Fibroblast of villous mesenchyme (primary cell): ENCODE data around the gene ABTB1. TPM values are rescaled to one million over a fixed set of nuclear protein-coding genes. Genes with fewer than 3 reads are reported as not detected.

Experiments
- DNase-seq: peaks from one replicate; pipeline ENCODE4 v3.0.0-alpha.2; 2010; ENCODE audit warnings: low read depth
- H3K4me3 ChIP-seq: 2 replicates; pipeline ENCODE4 v1.5.1; 2011; ENCODE audit warnings: low read depth, mild to moderate bottlenecking, low read length
- total RNA-seq: library from RNA; depleted of rRNA; stranded (reverse); fragments of >200 nt; gene quantifications from 2 replicates; pipeline ENCODE4 v1.2.3, GENCODE V29; 2012
- TF ChIP-seq, protein P1 (sequence below): IDR thresholded peaks from 2 replicates; pipeline ENCODE4 v1.5.1; 2012; ENCODE audit warnings: low read depth, mild to moderate bottlenecking, low read length; ENCODE audit not compliant: insufficient read depth

ABTB1 gene
- total RNA-seq, 1 donor = 3.5 TPM

DNA sequence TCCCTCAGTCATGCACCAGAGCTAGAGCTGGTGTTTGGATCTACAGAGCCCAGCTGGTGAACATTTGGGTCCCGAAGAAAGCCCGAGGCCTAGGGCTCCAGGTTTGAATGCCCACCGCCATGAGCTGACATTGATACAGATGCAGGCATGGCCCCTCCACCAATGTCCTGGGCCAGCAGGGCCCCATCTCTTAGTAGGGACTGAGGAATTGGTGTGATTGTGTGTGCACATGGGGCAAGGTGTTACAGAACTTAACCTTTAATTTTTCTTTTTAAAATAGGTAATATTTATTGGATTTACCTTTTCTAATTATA, 32.8 kb upstream of the ABTB1 start:
- H3K4me3 ChIP-seq = no peak overlapping the region
- TF ChIP-seq, protein P1, sequence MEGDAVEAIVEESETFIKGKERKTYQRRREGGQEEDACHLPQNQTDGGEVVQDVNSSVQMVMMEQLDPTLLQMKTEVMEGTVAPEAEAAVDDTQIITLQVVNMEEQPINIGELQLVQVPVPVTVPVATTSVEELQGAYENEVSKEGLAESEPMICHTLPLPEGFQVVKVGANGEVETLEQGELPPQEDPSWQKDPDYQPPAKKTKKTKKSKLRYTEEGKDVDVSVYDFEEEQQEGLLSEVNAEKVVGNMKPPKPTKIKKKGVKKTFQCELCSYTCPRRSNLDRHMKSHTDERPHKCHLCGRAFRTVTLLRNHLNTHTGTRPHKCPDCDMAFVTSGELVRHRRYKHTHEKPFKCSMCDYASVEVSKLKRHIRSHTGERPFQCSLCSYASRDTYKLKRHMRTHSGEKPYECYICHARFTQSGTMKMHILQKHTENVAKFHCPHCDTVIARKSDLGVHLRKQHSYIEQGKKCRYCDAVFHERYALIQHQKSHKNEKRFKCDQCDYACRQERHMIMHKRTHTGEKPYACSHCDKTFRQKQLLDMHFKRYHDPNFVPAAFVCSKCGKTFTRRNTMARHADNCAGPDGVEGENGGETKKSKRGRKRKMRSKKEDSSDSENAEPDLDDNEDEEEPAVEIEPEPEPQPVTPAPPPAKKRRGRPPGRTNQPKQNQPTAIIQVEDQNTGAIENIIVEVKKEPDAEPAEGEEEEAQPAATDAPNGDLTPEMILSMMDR = no peak
- DNase-seq = no peak

DNA sequence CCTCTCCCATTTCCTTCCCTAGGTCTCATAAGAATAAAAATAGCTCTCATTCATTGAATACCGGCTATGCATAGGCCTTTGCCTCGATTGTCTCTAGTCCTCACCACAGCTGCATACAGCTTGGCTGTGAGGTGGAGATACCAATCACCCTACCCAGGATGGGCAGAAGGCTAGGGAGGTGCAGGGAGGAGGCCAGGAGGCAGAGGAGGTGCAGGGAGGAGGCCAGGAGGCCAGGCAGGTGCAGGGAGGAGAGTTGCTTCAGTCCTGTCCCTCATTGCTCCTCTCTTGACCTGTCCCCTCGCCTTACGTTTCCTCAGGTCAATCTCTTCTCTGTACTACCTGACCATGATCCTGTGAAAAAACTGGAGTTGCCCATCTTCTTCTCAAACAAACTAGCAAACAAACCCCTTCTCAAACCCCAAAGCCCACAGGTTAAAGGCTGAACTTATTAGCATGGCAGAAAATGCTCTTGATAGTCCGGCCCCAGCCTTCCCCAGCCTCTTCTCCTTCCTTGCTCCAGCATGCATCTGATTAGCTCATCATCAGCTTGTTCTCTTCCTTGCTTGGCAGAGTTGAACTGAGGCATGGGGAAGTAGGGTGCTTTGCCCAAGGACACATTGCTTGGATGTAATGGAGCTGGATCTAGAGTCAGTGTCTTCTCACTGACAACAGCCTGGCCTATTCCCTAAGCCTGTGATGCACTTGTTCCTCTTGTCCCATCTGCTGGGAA, 27.9 kb upstream of the ABTB1 start:
- TF ChIP-seq, protein P1 = no peak
- no peak overlapping the region for H3K4me3 ChIP-seq

DNA sequence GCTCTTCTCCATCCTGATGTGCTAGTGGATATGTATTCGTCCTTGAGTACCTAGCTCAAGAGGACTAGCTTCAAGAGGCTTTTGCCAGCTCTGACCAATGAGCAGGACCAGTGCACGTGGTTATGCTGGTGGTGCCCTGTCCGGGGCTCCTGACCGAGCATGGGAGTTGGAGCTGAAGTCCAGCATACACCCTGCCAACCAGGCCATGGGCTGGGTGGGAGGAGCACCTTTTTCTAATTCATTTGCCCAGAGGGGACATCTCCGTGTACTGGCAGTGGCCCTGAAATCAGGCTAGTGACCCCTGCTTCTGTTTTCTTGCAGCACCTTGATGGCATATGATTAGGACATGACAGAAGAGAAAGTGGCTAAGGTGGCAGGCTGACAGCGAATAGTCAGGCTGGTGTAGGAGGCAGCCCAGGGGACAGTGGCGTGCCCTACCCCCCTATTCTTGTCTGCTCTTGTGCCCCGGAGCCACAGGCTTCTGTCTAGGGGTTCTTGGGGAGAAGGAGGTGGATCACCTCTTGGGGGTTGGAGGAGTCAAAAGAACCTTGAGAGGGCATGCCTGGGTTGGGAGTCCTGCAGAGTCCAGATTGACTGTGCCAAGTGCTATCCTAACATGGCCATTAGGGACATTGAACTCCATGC, 27.3 kb upstream of the ABTB1 start:
- no peak for DNase-seq
- H3K4me3 ChIP-seq = no peak overlapping the region
- TF ChIP-seq, protein P1 = no peak

More for the DNA sequence above, 27.9 kb upstream of the ABTB1 start:
- no peak for DNase-seq

DNA sequence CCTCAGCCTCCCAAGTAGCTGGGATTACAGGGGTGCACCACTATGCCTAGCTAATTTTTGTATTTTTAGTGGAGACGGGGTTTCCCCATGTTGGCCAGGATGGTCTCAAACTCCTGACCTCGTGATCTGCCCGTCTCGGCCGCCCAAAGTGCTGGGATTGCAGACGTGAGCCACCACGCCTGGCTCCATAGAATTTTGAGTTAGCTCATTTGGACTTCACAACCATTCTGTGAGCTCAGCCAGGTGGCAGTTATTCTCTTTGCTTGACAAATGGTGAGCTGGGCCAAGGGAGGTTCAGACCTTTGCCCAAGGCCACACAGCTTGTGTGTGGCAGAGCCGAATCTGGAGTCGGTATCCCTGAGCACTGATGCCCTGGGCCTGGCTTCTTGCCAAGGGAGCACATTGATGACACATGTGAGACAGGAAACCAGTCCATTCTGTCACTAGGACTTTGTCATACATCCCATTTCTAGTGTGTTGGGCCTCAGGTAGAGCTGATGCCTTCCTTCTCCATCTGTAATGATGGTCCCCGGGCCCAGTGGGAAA, 26.2 kb upstream of the ABTB1 start:
- H3K4me3 ChIP-seq = no peak overlapping the region
- TF ChIP-seq, protein P1 = no peak
- DNase-seq = no peak

DNA sequence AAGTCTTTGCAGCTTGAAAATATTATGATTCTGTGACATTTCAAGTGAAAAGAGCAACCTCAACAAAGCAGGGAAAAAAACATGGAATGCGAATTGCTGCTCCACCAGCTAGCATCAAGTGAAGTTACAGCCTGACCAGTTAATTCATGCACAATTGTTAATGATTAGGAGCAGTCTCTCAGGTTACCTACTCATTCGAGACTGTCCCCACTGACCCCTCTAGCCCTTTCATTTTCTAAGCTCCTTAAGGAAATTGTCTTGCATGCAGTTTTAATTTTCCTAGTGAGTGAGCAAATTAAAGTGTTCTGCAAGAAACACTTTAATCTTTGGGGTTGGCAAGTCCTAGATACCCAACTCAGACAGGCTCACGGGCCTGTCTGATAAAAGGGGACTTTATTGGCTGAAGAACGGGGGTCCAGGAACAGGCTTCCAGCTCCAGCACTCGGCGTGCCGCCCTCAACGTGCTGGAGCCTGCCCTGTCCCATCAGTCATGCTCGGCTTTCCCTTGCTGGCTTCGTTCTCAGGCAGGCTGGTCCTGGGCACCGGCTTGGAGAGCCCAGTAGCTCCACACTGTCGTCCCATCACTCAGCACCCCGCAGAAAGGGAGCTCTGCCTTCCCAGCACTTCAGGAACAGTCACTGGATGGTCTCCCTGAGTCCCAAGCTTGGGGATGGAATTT, 25.4 kb upstream of the ABTB1 start:
- DNase-seq = no peak
- TF ChIP-seq, protein P1 = no peak
- H3K4me3 ChIP-seq = no peak overlapping the region

DNA sequence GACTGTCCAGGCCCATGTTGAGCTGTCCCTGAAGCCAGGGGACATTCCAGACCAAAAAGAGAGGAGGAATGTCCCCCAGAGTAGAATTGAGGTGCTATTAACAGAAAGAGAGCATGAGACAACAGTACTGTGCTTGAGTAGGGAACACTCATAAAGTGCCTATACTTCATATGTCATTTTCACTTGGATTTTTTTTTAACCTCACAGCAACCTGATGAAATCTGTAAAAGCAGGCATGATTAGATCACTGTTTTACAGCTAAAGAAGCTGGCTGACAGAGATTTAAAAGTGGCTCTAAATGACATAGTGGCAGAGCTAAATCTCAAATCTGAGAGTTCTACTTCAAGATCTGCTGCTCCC, 24.9 kb upstream of the ABTB1 start:
- H3K4me3 ChIP-seq = no peak overlapping the region
- TF ChIP-seq, protein P1 = no peak
- DNase-seq = no peak
